Panc1 (cell line): Measurements from ENCODE around the gene PLAAT1. TPM values are rescaled to one million over a fixed set of nuclear protein-coding genes. Genes with fewer than 3 reads are reported as not detected.

ENCODE experiments used
- ATAC-seq: fragments of 200-7000 bp; cut with Tn5 transposase; 2 replicates; pipeline ENCODE4 v1.9.1; 2020; ENCODE audit warnings: mild to moderate bottlenecking, moderate library complexity
- BruUV-seq: library from RNA; stranded (reverse); fragments of 400-500 nt; replicated peaks from 2 replicates; lab custom pipeline; 2021; lab: Mats Ljungman, UMichigan
- CTCF ChIA-PET: fragments of 300-600 bp; sonication (Branson Sonifier 250); formaldehyde crosslinking; loops from one replicate; lab custom pipeline; 2022; ENCODE audit warnings: antibody characterized with exemption; lab: Charles Lee
- POLR2A ChIA-PET: fragments of 300-600 bp; sonication (Branson Sonifier 250); formaldehyde crosslinking; loops from one replicate; lab custom pipeline; 2022; ENCODE audit warnings: antibody characterized with exemption; lab: Charles Lee
- DNase-seq: peaks from one replicate; pipeline ENCODE4 v3.0.0-alpha.2; 2010; ENCODE audit warnings: low read depth, low spot score
- H3K27ac ChIP-seq: 2 replicates; pipeline ENCODE4 v1.5.1; 2011; ENCODE audit warnings: mild to moderate bottlenecking, low read length, inconsistent platforms
- H3K27me3 ChIP-seq: fragments of 200-500 bp; sonication (Bioruptor generic); 2 replicates; pipeline ENCODE4 v1.6.0; 2014; ENCODE audit warnings: low read length, inconsistent platforms; ENCODE audit not compliant: control insufficient read depth, insufficient read depth
- H3K36me3 ChIP-seq: fragments of 200-500 bp; sonication (Bioruptor generic); 2 replicates; pipeline ENCODE4 v1.5.1; 2014; ENCODE audit warnings: inconsistent platforms, mild to moderate bottlenecking, low read length, moderate library complexity; ENCODE audit not compliant: control insufficient read depth, insufficient read depth
- H3K4me1 ChIP-seq: 2 replicates; pipeline ENCODE4 v1.5.1; 2011; ENCODE audit warnings: inconsistent platforms, mild to moderate bottlenecking, low read length, moderate library complexity; ENCODE audit not compliant: control insufficient read depth, insufficient read depth
- H3K4me3 ChIP-seq, 2 experiments: 2 replicates each; pipeline ENCODE4 v1.5.1; 2011 to 2012; ENCODE audit warnings: low read depth in 2 of 2, low read length in 2 of 2, mild to moderate bottlenecking in 2 of 2, inconsistent platforms in 1 of 2, moderate library complexity in 1 of 2
- H3K9me3 ChIP-seq: fragments of 200-500 bp; sonication (Bioruptor generic); 2 replicates; pipeline ENCODE4 v1.5.1; 2014; ENCODE audit warnings: low read depth, mild to moderate bottlenecking, inconsistent platforms, low read length, moderate library complexity; ENCODE audit not compliant: control insufficient read depth, insufficient read depth
- POLR2AphosphoS5 ChIP-seq: IDR thresholded peaks from 2 replicates; pipeline ENCODE4 v1.6.1; 2012; ENCODE audit warnings: mild to moderate bottlenecking, low read depth, low read length, moderate library complexity
- SIN3A ChIP-seq: IDR thresholded peaks from 2 replicates; pipeline ENCODE4 v1.6.1; 2012; ENCODE audit warnings: low read depth, mild to moderate bottlenecking, low read length, moderate library complexity, borderline replicate concordance; ENCODE audit not compliant: insufficient read depth
- TCF7L2 ChIP-seq: IDR thresholded peaks from 2 replicates; pipeline ENCODE4 v1.6.1; 2011; ENCODE audit warnings: mild to moderate bottlenecking, low read depth, low read length, inconsistent platforms
- in situ Hi-C: cut with HindIII; loops from 2 replicates; pipeline ENCODE4 v1.10.0; 2016; ENCODE audit warnings: low sequenced_read_pairs, low pct_unique_long_range_greater_than_20kb
- intact Hi-C: fragments of 100-400 bp; cut with micrococcal nuclease; formaldehyde crosslinking; loops from one replicate; pipeline ENCODE4 v1.10.0; 2022; ENCODE audit not compliant: unreplicated experiment
- total RNA-seq: library from RNA; stranded (reverse); gene quantifications from one replicate; pipeline ENCODE4 v1.2.1, GENCODE V29; 2021; ENCODE audit not compliant: unreplicated experiment
- TF ChIP-seq, protein P1 (sequence below): fragments of 450-650 bp; IDR thresholded peaks from 2 replicates; pipeline ENCODE4 v1.5.1; 2017; ENCODE audit warnings: mild to moderate bottlenecking
- TF ChIP-seq, protein P2 (sequence below), 2 experiments: IDR thresholded peaks; 2 replicates each; pipeline ENCODE4 v1.6.1; 2011 to 2012; ENCODE audit warnings: low read depth in 2 of 2, control low read depth in 1 of 2, low read length in 1 of 2, mild to moderate bottlenecking in 1 of 2, moderate library complexity in 1 of 2; ENCODE audit not compliant: insufficient read depth in 1 of 2

Gene PLAAT1
- total RNA-seq, 1 experiment from 2014 or later: 3.9 TPM

DNA sequence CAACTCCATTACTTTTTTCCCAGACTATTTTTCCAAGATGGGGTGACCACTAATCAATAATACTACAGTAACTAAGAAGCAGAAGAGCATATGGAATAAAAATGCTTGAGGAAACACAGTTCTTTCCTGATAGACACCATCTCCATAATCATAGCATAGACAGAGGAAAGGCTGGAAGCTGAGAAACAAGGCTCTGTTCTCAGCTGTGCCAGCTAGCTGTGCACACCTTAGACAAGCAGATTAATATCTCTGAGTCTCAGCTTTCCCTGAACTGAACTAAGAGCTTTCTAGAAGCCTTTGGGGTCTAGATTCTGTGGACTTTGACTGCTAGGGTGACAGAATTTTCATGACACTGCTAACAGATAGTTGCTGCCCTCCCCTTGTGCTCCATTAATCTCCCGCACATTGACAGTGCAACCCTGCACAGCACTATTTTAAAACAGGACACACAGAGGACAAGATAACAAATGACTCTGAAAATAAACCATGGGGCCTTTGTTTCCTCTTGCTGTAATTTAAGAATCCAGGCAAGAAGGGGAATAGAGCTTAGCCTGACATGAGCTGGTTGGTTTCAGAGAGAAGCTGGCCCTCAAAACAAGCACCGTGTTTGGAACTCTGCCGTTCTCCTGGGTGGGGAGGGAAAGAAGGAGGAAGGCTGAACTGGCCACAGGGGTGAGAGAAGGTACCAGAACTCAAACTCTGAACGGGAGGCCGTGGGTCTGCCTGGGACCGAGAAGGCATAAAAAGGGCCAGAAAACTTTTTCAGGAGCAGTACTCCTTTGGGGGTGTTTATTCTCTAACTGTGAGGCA, 70.1 kb downstream of the PLAAT1 start:
- no peaks in the 10 kb centered on the region for H3K4me1 ChIP-seq
- intact Hi-C loops (no loop called here), in situ Hi-C loops (no loop called here)
- DNase-seq (no peak), ATAC-seq (no peak)
- H3K27me3 ChIP-seq: no peaks in the 10 kb centered on the region
- BruUV-seq: no TSS peak
- no peak overlapping the region for H3K4me3 ChIP-seq
- POLR2A ChIA-PET: no interaction called here
- no peaks in the 10 kb centered on the region for H3K36me3 ChIP-seq
- TF ChIP-seq, protein P1, sequence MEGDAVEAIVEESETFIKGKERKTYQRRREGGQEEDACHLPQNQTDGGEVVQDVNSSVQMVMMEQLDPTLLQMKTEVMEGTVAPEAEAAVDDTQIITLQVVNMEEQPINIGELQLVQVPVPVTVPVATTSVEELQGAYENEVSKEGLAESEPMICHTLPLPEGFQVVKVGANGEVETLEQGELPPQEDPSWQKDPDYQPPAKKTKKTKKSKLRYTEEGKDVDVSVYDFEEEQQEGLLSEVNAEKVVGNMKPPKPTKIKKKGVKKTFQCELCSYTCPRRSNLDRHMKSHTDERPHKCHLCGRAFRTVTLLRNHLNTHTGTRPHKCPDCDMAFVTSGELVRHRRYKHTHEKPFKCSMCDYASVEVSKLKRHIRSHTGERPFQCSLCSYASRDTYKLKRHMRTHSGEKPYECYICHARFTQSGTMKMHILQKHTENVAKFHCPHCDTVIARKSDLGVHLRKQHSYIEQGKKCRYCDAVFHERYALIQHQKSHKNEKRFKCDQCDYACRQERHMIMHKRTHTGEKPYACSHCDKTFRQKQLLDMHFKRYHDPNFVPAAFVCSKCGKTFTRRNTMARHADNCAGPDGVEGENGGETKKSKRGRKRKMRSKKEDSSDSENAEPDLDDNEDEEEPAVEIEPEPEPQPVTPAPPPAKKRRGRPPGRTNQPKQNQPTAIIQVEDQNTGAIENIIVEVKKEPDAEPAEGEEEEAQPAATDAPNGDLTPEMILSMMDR: no peak
- TF ChIP-seq, protein P2, sequence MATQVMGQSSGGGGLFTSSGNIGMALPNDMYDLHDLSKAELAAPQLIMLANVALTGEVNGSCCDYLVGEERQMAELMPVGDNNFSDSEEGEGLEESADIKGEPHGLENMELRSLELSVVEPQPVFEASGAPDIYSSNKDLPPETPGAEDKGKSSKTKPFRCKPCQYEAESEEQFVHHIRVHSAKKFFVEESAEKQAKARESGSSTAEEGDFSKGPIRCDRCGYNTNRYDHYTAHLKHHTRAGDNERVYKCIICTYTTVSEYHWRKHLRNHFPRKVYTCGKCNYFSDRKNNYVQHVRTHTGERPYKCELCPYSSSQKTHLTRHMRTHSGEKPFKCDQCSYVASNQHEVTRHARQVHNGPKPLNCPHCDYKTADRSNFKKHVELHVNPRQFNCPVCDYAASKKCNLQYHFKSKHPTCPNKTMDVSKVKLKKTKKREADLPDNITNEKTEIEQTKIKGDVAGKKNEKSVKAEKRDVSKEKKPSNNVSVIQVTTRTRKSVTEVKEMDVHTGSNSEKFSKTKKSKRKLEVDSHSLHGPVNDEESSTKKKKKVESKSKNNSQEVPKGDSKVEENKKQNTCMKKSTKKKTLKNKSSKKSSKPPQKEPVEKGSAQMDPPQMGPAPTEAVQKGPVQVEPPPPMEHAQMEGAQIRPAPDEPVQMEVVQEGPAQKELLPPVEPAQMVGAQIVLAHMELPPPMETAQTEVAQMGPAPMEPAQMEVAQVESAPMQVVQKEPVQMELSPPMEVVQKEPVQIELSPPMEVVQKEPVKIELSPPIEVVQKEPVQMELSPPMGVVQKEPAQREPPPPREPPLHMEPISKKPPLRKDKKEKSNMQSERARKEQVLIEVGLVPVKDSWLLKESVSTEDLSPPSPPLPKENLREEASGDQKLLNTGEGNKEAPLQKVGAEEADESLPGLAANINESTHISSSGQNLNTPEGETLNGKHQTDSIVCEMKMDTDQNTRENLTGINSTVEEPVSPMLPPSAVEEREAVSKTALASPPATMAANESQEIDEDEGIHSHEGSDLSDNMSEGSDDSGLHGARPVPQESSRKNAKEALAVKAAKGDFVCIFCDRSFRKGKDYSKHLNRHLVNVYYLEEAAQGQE (IDR thresholded peaks at IDR 0.05; ENCODE audit: insufficient read depth in 1 of 2, low read depth in 2 of 2, low read length in 1 of 2): no peak
- no peak for TF ChIP-seq POLR2AphosphoS5
- no peak for TF ChIP-seq TCF7L2
- no peak for TF ChIP-seq SIN3A
- H3K9me3 ChIP-seq: no peaks in the 10 kb centered on the region
- H3K27ac ChIP-seq: no peak overlapping the region
- CTCF ChIA-PET: no interaction called here

GRCh38 chr3:193313061-193313958, 72.3 kb downstream of the PLAAT1 start:
- Histone ChIP-seq H3K4me3 (no peak overlapping the region), H3K9me3 (no peaks in the 10 kb centered on the region), H3K27ac (no peak overlapping the region), H3K4me1 (no peaks in the 10 kb centered on the region), H3K36me3 (no peaks in the 10 kb centered on the region), H3K27me3 (no peaks in the 10 kb centered on the region; the same call in 1 of the 2 replicates)
- POLR2A ChIA-PET: no interaction called here
- no peak for DNase-seq
- TF ChIP-seq, protein P1: no peak
- no peak for TF ChIP-seq SIN3A
- TF ChIP-seq, protein P2 (IDR thresholded peaks at IDR 0.05; ENCODE audit: insufficient read depth in 1 of 2, low read depth in 2 of 2, low read length in 1 of 2): no peak
- BruUV-seq: no TSS peak
- CTCF ChIA-PET: no interaction called here
- ATAC-seq: no peak
- intact Hi-C loops (no loop called here), in situ Hi-C loops (no loop called here)
